B cell (primary cell): ENCODE data around the gene SLC25A13.

Source experiments
- EZH2 ChIP-seq: IDR thresholded peaks from 2 replicates; pipeline ENCODE4 v1.6.1; 2012; ENCODE audit warnings: borderline replicate concordance, low read depth, mild to moderate bottlenecking, moderate library complexity, low read length; ENCODE audit not compliant: insufficient read depth, poor library complexity, severe bottlenecking
- TF ChIP-seq, protein P1 (sequence below): fragments of 200-600 bp; IDR thresholded peaks from one replicate; pipeline ENCODE4 v1.8.0; 2022; ENCODE audit warnings: antibody characterized with exemption, mild to moderate bottlenecking

DNA sequence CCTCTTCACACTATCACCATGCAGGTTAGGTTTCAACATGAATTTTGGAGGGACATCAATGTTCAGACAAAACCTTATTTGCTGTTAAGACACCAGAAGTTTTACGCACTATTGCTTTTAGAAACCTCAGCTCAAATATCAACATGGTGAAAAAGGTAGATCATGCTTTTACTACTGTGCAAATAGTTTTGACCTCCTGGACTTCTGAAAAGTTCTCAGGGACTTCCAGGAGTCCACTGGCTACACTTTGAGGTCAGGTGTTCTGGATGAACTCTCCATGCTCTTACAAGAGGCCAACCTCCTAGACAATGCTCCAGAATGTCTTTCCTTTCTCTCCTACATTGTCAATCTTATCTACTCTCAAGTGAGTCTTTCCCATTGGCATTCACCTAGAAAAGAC lies 55.9 kb downstream of the SLC25A13 start:
- TF ChIP-seq, protein P1, sequence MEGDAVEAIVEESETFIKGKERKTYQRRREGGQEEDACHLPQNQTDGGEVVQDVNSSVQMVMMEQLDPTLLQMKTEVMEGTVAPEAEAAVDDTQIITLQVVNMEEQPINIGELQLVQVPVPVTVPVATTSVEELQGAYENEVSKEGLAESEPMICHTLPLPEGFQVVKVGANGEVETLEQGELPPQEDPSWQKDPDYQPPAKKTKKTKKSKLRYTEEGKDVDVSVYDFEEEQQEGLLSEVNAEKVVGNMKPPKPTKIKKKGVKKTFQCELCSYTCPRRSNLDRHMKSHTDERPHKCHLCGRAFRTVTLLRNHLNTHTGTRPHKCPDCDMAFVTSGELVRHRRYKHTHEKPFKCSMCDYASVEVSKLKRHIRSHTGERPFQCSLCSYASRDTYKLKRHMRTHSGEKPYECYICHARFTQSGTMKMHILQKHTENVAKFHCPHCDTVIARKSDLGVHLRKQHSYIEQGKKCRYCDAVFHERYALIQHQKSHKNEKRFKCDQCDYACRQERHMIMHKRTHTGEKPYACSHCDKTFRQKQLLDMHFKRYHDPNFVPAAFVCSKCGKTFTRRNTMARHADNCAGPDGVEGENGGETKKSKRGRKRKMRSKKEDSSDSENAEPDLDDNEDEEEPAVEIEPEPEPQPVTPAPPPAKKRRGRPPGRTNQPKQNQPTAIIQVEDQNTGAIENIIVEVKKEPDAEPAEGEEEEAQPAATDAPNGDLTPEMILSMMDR: no peak
- no peak for TF ChIP-seq EZH2
